GM21825 (cell line): ENCODE data around the gene PEX11B.

Experiments used
- ATAC-seq: cut with Tn5 transposase; IDR thresholded peaks from one replicate; pipeline ENCODE4 v1.9.1; 2021; ENCODE audit warnings: mild to moderate bottlenecking, moderate library complexity; ENCODE audit not compliant: unreplicated experiment

The PEX11B gene

GRCh38 chr1:145877923-145878486, 40.5 kb downstream of the PEX11B start:
- ATAC-seq: no peak

GRCh38 chr1:145874646-145875045, 43.9 kb downstream of the PEX11B start:
- ATAC-seq: no peak

- ATAC-seq: no peak
Observed at GRCh38 chr1:145871994-145872924, 46.3 kb downstream of the PEX11B start.

- ATAC-seq: no peak
Observed at GRCh38 chr1:145868232-145868631, 50.3 kb downstream of the PEX11B start.

- ATAC-seq: no peak
Observed at GRCh38 chr1:145863282-145864018, 55.1 kb downstream of the PEX11B start.
